Measurements from ENCODE around the gene GNG8. TPM values are rescaled to one million over a fixed set of nuclear protein-coding genes. Genes with fewer than 3 reads are reported as not detected.
"Not testable (repeated sequence)": the region's sequence is repeated elsewhere in the genome, so short reads cannot be mapped to it uniquely, and the experiment has no call there.

GNG8 gene
- total RNA-seq, 1 donor from 2014 or later, result not detected

GRCh38 chr19:46631481-46631880, 4.5 kb downstream of the GNG8 start:
- no peak for TF ChIP-seq CTCF (IDR thresholded peaks at IDR 0.05)
- H3K27me3 ChIP-seq (ENCODE audit: low read depth), result peaks cover 11% of the 10 kb centered on the region
- peaks cover 33% of the 10 kb centered on the region for H3K4me1 ChIP-seq
- no peaks in the 10 kb centered on the region for H3K36me3 ChIP-seq
- DNase-seq (no peak), ATAC-seq (no peak)
- no peak overlapping the region for H3K4me3 ChIP-seq
- no peaks in the 10 kb centered on the region for H3K9me3 ChIP-seq
- intact Hi-C loops (cut with DNase I), result no loop called here
- no peak overlapping the region for H3K27ac ChIP-seq

GRCh38 chr19:46630586-46631205, 5.3 kb downstream of the GNG8 start:
- no peaks in the 10 kb centered on the region for H3K36me3 ChIP-seq
- DNase-seq (no peak), ATAC-seq (no peak)
- H3K27ac ChIP-seq, result no peak overlapping the region
- H3K27me3 ChIP-seq (ENCODE audit: low read depth), result peaks cover 11% of the 10 kb centered on the region
- H3K4me3 ChIP-seq, result no peak overlapping the region
- no peak for TF ChIP-seq CTCF (IDR thresholded peaks at IDR 0.05)
- no peaks in the 10 kb centered on the region for H3K9me3 ChIP-seq
- intact Hi-C loops (cut with DNase I), result no loop called here
- H3K4me1 ChIP-seq, result peaks cover 41% of the 10 kb centered on the region

GRCh38 chr19:46629546-46630025, 6.4 kb downstream of the GNG8 start:
- intact Hi-C loops (cut with DNase I), result no loop called here
- Histone ChIP-seq H3K27ac (no peak overlapping the region), H3K36me3 (no peaks in the 10 kb centered on the region), H3K27me3 (ENCODE audit: low read depth) (peaks cover 6% of the 10 kb centered on the region), H3K4me1 (peaks cover 47% of the 10 kb centered on the region), H3K9me3 (no peaks in the 10 kb centered on the region), H3K4me3 (no peak overlapping the region)
- ATAC-seq (no peak), DNase-seq (peak; percentile 53)
- no peak for TF ChIP-seq CTCF (IDR thresholded peaks at IDR 0.05)

GRCh38 chr19:46628970-46629369, 7.0 kb downstream of the GNG8 start:
- H3K36me3 ChIP-seq; H3K27ac ChIP-seq; H3K27me3 ChIP-seq (ENCODE audit: low read depth); H3K9me3 ChIP-seq; intact Hi-C loops (cut with DNase I); H3K4me3 ChIP-seq; ATAC-seq; DNase-seq: not testable (repeated sequence)
- peaks cover 50% of the 10 kb centered on the region for H3K4me1 ChIP-seq

GRCh38 chr19:46626446-46626845, 9.6 kb downstream of the GNG8 start:
- no peak overlapping the region for H3K4me3 ChIP-seq
- H3K36me3 ChIP-seq, result no peaks in the 10 kb centered on the region
- peak overlapping the region; percentile 61 for H3K27ac ChIP-seq
- no peak for DNase-seq
- no peak for TF ChIP-seq CTCF (IDR thresholded peaks at IDR 0.05)
- H3K27me3 ChIP-seq (ENCODE audit: low read depth), result no peaks in the 10 kb centered on the region
- intact Hi-C loops (cut with DNase I), result no loop called here
- no peaks in the 10 kb centered on the region for H3K9me3 ChIP-seq
- H3K4me1 ChIP-seq, result peaks cover 47% of the 10 kb centered on the region
- no peak for ATAC-seq

- peaks cover 42% of the 10 kb centered on the region for H3K4me1 ChIP-seq
- no peak overlapping the region for H3K4me3 ChIP-seq
- H3K36me3 ChIP-seq, result no peaks in the 10 kb centered on the region
- TF ChIP-seq CTCF (IDR thresholded peaks at IDR 0.05), result no peak
- peak overlapping the region; percentile 61 for H3K27ac ChIP-seq
- H3K9me3 ChIP-seq, result no peaks in the 10 kb centered on the region
- ATAC-seq (no peak), DNase-seq (no peak)
- intact Hi-C loops (cut with DNase I), result no loop called here
- H3K27me3 ChIP-seq (ENCODE audit: low read depth), result no peaks in the 10 kb centered on the region
Observed at GRCh38 chr19:46625731-46626130, 10.3 kb downstream of the GNG8 start.
